Measurements from ENCODE around the gene SSBP2.
A peak's percentile ranks its signal among the peaks of the same experiment; 100 is the strongest.

The SSBP2 gene

DNA sequence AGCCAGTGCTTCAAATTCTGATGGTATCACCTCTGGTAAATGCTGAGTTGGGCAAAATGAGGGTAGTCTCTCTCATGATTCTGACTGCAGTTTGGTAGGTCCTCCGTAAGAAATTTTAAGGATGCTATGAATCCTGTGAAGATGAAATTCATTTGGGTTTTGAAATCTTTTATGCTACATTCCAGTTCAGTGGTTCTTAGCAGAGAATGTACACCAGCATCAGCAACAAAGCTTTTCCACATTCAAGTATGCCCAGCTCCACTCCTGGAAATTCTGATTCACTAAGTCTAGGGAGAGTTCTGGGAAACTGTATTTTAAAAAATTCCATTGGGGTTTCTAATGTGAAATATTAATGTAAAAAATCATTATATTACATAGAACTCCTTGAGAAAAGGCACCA is 323.3 kb downstream of the SSBP2 start:
- TF ChIP-seq, protein P1, sequence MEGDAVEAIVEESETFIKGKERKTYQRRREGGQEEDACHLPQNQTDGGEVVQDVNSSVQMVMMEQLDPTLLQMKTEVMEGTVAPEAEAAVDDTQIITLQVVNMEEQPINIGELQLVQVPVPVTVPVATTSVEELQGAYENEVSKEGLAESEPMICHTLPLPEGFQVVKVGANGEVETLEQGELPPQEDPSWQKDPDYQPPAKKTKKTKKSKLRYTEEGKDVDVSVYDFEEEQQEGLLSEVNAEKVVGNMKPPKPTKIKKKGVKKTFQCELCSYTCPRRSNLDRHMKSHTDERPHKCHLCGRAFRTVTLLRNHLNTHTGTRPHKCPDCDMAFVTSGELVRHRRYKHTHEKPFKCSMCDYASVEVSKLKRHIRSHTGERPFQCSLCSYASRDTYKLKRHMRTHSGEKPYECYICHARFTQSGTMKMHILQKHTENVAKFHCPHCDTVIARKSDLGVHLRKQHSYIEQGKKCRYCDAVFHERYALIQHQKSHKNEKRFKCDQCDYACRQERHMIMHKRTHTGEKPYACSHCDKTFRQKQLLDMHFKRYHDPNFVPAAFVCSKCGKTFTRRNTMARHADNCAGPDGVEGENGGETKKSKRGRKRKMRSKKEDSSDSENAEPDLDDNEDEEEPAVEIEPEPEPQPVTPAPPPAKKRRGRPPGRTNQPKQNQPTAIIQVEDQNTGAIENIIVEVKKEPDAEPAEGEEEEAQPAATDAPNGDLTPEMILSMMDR (IDR thresholded peaks at IDR 0.05; ENCODE audit: low read depth, low read length): no peak
- DNase-seq (ENCODE audit: low read depth in 2 of 2): no peak

DNA sequence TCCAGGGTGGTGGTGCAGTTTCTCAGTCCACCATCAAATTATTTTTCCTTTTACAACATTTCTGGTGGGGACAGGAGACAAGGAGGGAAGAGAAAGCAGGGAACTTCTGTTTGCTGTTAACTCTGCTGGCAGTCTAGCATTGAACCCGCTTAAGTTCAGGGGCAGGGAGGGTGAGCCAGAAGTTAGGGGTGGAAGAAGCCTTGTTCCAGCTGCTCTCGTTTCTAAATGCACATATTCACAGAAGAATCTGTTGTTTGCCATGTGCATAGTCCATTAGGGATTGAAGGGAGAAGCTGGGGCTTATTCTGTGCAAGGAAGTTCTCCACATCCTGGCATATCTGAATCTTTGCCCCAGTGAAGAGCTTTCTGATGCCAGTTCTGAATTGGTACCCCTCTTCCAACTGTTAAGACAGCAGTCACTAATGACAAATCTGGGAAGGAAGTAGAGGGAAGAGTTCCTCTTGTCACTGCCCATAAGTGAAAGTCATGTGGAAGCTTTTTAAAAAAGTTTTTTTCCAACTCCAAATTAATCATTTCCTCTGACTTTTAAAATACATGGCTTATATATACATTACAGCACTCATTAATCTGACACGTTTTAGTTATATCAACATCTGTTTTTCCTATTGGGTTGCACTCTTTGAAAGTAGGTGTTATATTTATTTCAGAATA is 324.4 kb downstream of the SSBP2 start:
- TF ChIP-seq, protein P1 (IDR thresholded peaks at IDR 0.05; ENCODE audit: low read depth, low read length): no peak
- no peak overlapping the region for H3K4me3 ChIP-seq (replicated peaks in 1 of 2; ENCODE audit: low read depth in 2 of 2, low read length in 2 of 2)
- no peak for DNase-seq (ENCODE audit: low read depth in 2 of 2)

More for the DNA sequence above, 323.3 kb downstream of the SSBP2 start:
- no peak overlapping the region for H3K4me3 ChIP-seq (replicated peaks in 1 of 2; ENCODE audit: low read depth in 2 of 2, low read length in 2 of 2)

DNA sequence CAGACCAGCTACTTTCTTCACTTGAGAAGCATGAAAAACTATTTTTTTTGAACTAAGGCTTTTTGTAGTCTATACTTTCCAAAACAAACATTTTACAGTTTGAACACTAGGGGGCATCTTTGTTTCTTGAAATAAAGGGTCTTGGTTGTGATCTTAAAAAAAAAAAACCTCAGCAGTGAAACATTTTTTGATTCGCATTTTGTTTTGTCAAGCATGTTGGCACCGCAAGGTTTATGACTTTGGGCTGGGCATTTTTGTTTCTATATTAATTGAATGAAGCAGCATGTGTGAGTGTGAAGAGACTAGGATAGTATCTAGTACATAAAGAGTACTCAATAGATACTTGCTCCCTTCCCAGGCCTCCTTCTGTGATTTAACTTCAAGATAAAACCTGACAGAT is 325.3 kb downstream of the SSBP2 start:
- TF ChIP-seq, protein P1 (IDR thresholded peaks at IDR 0.05; ENCODE audit: low read depth, low read length): peak; percentile 43
- no peak overlapping the region for H3K4me3 ChIP-seq (replicated peaks in 1 of 2; ENCODE audit: low read depth in 2 of 2, low read length in 2 of 2)
- peak; percentile 65 to 74 for DNase-seq (ENCODE audit: low read depth in 2 of 2)

DNA sequence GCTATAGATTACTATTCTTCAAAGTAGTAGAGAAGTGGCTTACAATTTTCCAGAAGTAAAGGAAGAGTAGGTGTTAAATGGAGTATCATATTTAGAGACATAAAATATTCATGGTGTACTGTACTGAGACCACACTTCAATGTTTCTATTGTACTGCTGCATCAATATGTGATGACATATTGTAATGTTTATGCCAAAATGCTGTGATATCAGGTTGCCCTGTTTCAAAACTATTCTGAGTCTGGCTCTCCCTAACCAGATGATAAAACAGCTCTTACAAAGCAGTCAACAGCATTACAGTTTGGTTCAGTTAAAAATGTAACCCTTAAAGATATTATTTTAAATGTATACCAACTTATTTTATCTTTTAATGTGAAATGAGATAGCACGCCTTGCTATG is 326.2 kb downstream of the SSBP2 start:
- peak in 1 of 2 donors; percentile 57 for DNase-seq (ENCODE audit: low read depth in 2 of 2)
- TF ChIP-seq, protein P1 (IDR thresholded peaks at IDR 0.05; ENCODE audit: low read depth, low read length): no peak
- H3K4me3 ChIP-seq (replicated peaks in 1 of 2; ENCODE audit: low read depth in 2 of 2, low read length in 2 of 2): no peak overlapping the region

DNA sequence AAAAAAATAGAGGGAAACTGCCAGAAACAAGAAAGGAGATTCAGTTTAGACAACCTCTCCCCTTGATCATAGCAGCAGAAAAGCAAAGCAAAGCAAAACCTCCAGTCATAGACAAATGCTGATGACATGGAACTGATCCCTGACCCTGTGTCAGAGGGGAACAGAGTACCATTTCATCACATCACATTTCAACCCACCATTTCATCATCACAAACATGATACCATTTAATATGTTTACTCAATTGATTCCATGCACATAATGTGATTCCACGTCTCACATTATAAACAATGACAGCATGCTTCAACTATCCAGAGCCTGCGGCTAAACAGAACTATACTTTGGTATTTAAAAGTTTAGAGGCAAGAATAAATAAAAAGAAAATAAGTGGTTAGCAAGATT is 328.2 kb downstream of the SSBP2 start:
- DNase-seq (ENCODE audit: low read depth in 2 of 2): peak; percentile 23 to 85
- TF ChIP-seq, protein P1 (IDR thresholded peaks at IDR 0.05; ENCODE audit: low read depth, low read length): no peak
- no peak overlapping the region for H3K4me3 ChIP-seq (replicated peaks in 1 of 2; ENCODE audit: low read depth in 2 of 2, low read length in 2 of 2)

- DNase-seq (ENCODE audit: low read depth in 2 of 2): peak; percentile 82 to 95
- no peak overlapping the region for H3K4me3 ChIP-seq (replicated peaks in 1 of 2; ENCODE audit: low read depth in 2 of 2, low read length in 2 of 2)
- TF ChIP-seq, protein P1 (IDR thresholded peaks at IDR 0.05; ENCODE audit: low read depth, low read length): no peak
Measured at GRCh38 chr5:81420039-81420667, 330.7 kb downstream of the SSBP2 start.

Measured in cardiac fibroblast (primary cell).